Measurements from ENCODE around the gene RAB25.

The RAB25 gene

GRCh38 chr1:156080241-156080862, 19.4 kb downstream of the RAB25 start:
- H3K4me3 ChIP-seq (ENCODE audit: low read depth, low read length), result peak overlapping the region; percentile 88
- H3K9me3 ChIP-seq (ENCODE audit: control insufficient read depth, insufficient read depth, low read length), result no peaks in the 10 kb centered on the region
- peak overlapping the region; percentile 51; the same call in 1 of the 2 replicates for H3K9ac ChIP-seq (ENCODE audit: low read depth, low read length)
- peaks cover 30% of the 10 kb centered on the region for H3K36me3 ChIP-seq (ENCODE audit: control insufficient read depth, insufficient read depth, low read length)
- no peaks in the 10 kb centered on the region for H3K27me3 ChIP-seq (ENCODE audit: control insufficient read depth, insufficient read depth, low read length)
- H3K4me1 ChIP-seq (ENCODE audit: control insufficient read depth, insufficient read depth, low read length), result peaks cover 52% of the 10 kb centered on the region
- H3K27ac ChIP-seq (ENCODE audit: low read depth, low read length), result peak overlapping the region; percentile 98

GRCh38 chr1:156080863-156081179, 19.9 kb downstream of the RAB25 start:
- H3K36me3 ChIP-seq (ENCODE audit: control insufficient read depth, insufficient read depth, low read length), result peaks cover 27% of the 10 kb centered on the region
- no peaks in the 10 kb centered on the region for H3K27me3 ChIP-seq (ENCODE audit: control insufficient read depth, insufficient read depth, low read length)
- peak overlapping the region; percentile 98 for H3K27ac ChIP-seq (ENCODE audit: low read depth, low read length)
- no peaks in the 10 kb centered on the region for H3K9me3 ChIP-seq (ENCODE audit: control insufficient read depth, insufficient read depth, low read length)
- peaks cover 48% of the 10 kb centered on the region for H3K4me1 ChIP-seq (ENCODE audit: control insufficient read depth, insufficient read depth, low read length)
- peak overlapping the region; percentile 88 for H3K4me3 ChIP-seq (ENCODE audit: low read depth, low read length)
- peak overlapping the region; percentile 81 for H3K9ac ChIP-seq (ENCODE audit: low read depth, low read length)

GRCh38 chr1:156081180-156081916, 20.4 kb downstream of the RAB25 start:
- Histone ChIP-seq H3K4me3 (ENCODE audit: low read depth, low read length) (peak overlapping the region; percentile 88), H3K9ac (ENCODE audit: low read depth, low read length) (peak overlapping the region; percentile 81), H3K4me1 (ENCODE audit: control insufficient read depth, insufficient read depth, low read length) (peaks cover 46% of the 10 kb centered on the region), H3K27ac (ENCODE audit: low read depth, low read length) (peak overlapping the region; percentile 98), H3K36me3 (ENCODE audit: control insufficient read depth, insufficient read depth, low read length) (peaks cover 22% of the 10 kb centered on the region), H3K27me3 (ENCODE audit: control insufficient read depth, insufficient read depth, low read length) (no peaks in the 10 kb centered on the region), H3K9me3 (ENCODE audit: control insufficient read depth, insufficient read depth, low read length) (no peaks in the 10 kb centered on the region)

GRCh38 chr1:156081917-156082308, 21.0 kb downstream of the RAB25 start:
- Histone ChIP-seq H3K4me3 (ENCODE audit: low read depth, low read length) (peak overlapping the region; percentile 88), H3K27me3 (ENCODE audit: control insufficient read depth, insufficient read depth, low read length) (no peaks in the 10 kb centered on the region), H3K4me1 (ENCODE audit: control insufficient read depth, insufficient read depth, low read length) (peaks cover 43% of the 10 kb centered on the region), H3K27ac (ENCODE audit: low read depth, low read length) (peak overlapping the region; percentile 98), H3K9ac (ENCODE audit: low read depth, low read length) (peak overlapping the region; percentile 75), H3K36me3 (ENCODE audit: control insufficient read depth, insufficient read depth, low read length) (peaks cover 17% of the 10 kb centered on the region), H3K9me3 (ENCODE audit: control insufficient read depth, insufficient read depth, low read length) (no peaks in the 10 kb centered on the region)

- peaks cover 11% of the 10 kb centered on the region for H3K36me3 ChIP-seq (ENCODE audit: control insufficient read depth, insufficient read depth, low read length)
- peak within 1 kb of the TSS; percentile 81 for H3K9ac ChIP-seq (ENCODE audit: low read depth, low read length)
- H3K9me3 ChIP-seq (ENCODE audit: control insufficient read depth, insufficient read depth, low read length), result no peaks in the 10 kb centered on the region
- no peaks in the 10 kb centered on the region for H3K27me3 ChIP-seq (ENCODE audit: control insufficient read depth, insufficient read depth, low read length)
- peak within 1 kb of the TSS; percentile 98 for H3K27ac ChIP-seq (ENCODE audit: low read depth, low read length)
- peaks cover 37% of the 10 kb centered on the region for H3K4me1 ChIP-seq (ENCODE audit: control insufficient read depth, insufficient read depth, low read length)
- peak within 1 kb of the TSS; percentile 88 for H3K4me3 ChIP-seq (ENCODE audit: low read depth, low read length)
Measured at GRCh38 chr1:156082309-156083091, 21.5 kb downstream of the RAB25 start, which contains the start of gene MEX3A. MEX3A (minus strand) TSS chr1:156082465; CDS start chr1:156081998, 467 bp downstream.

- Histone ChIP-seq H3K27me3 (ENCODE audit: control insufficient read depth, insufficient read depth, low read length) (no peaks in the 10 kb centered on the region), H3K9me3 (ENCODE audit: control insufficient read depth, insufficient read depth, low read length) (no peaks in the 10 kb centered on the region), H3K4me3 (ENCODE audit: low read depth, low read length) (peak overlapping the region; percentile 88), H3K36me3 (ENCODE audit: control insufficient read depth, insufficient read depth, low read length) (peaks cover 8% of the 10 kb centered on the region), H3K27ac (ENCODE audit: low read depth, low read length) (peak overlapping the region; percentile 78), H3K9ac (ENCODE audit: low read depth, low read length) (no peak overlapping the region), H3K4me1 (ENCODE audit: control insufficient read depth, insufficient read depth, low read length) (peaks cover 23% of the 10 kb centered on the region)
Measured at GRCh38 chr1:156083800-156084790, 23.1 kb downstream of the RAB25 start.

GRCh38 chr1:156086256-156086662, 25.3 kb downstream of the RAB25 start:
- no peaks in the 10 kb centered on the region for H3K9me3 ChIP-seq (ENCODE audit: control insufficient read depth, insufficient read depth, low read length)
- H3K27ac ChIP-seq (ENCODE audit: low read depth, low read length), result peak overlapping the region; percentile 51
- peaks cover 21% of the 10 kb centered on the region for H3K4me1 ChIP-seq (ENCODE audit: control insufficient read depth, insufficient read depth, low read length)
- no peak overlapping the region for H3K4me3 ChIP-seq (ENCODE audit: low read depth, low read length)
- no peak overlapping the region for H3K9ac ChIP-seq (ENCODE audit: low read depth, low read length)
- no peaks in the 10 kb centered on the region for H3K27me3 ChIP-seq (ENCODE audit: control insufficient read depth, insufficient read depth, low read length)
- 0 out of 2 replicates have a peak, but pooled peaks cover 2% of the 10 kb centered on the region for H3K36me3 ChIP-seq (ENCODE audit: control insufficient read depth, insufficient read depth, low read length)

GRCh38 chr1:156089704-156090103, 28.7 kb downstream of the RAB25 start:
- H3K9me3 ChIP-seq (ENCODE audit: control insufficient read depth, insufficient read depth, low read length), result no peaks in the 10 kb centered on the region
- no peak overlapping the region for H3K27ac ChIP-seq (ENCODE audit: low read depth, low read length)
- no peak overlapping the region for H3K4me3 ChIP-seq (ENCODE audit: low read depth, low read length)
- H3K4me1 ChIP-seq (ENCODE audit: control insufficient read depth, insufficient read depth, low read length), result peaks cover 16% of the 10 kb centered on the region
- H3K27me3 ChIP-seq (ENCODE audit: control insufficient read depth, insufficient read depth, low read length), result no peaks in the 10 kb centered on the region
- H3K36me3 ChIP-seq (ENCODE audit: control insufficient read depth, insufficient read depth, low read length), result peaks cover 14% of the 10 kb centered on the region
- H3K9ac ChIP-seq (ENCODE audit: low read depth, low read length), result no peak overlapping the region

- H3K9ac ChIP-seq (ENCODE audit: low read depth, low read length), result no peak overlapping the region
- H3K4me3 ChIP-seq (ENCODE audit: low read depth, low read length), result no peak overlapping the region
- no peaks in the 10 kb centered on the region for H3K27me3 ChIP-seq (ENCODE audit: control insufficient read depth, insufficient read depth, low read length)
- H3K27ac ChIP-seq (ENCODE audit: low read depth, low read length), result no peak overlapping the region
- peaks cover 11% of the 10 kb centered on the region; the same call in 1 of the 2 replicates for H3K4me1 ChIP-seq (ENCODE audit: control insufficient read depth, insufficient read depth, low read length)
- H3K9me3 ChIP-seq (ENCODE audit: control insufficient read depth, insufficient read depth, low read length), result no peaks in the 10 kb centered on the region
- peaks cover 13% of the 10 kb centered on the region for H3K36me3 ChIP-seq (ENCODE audit: control insufficient read depth, insufficient read depth, low read length)
Measured at GRCh38 chr1:156090138-156090839, 29.3 kb downstream of the RAB25 start.

GRCh38 chr1:156090840-156091188, 29.9 kb downstream of the RAB25 start:
- H3K36me3 ChIP-seq (ENCODE audit: control insufficient read depth, insufficient read depth, low read length), result peaks cover 11% of the 10 kb centered on the region
- H3K4me1 ChIP-seq (ENCODE audit: control insufficient read depth, insufficient read depth, low read length), result peaks cover 11% of the 10 kb centered on the region; the same call in 1 of the 2 replicates
- H3K27ac ChIP-seq (ENCODE audit: low read depth, low read length), result peak overlapping the region; percentile 48
- no peak overlapping the region for H3K4me3 ChIP-seq (ENCODE audit: low read depth, low read length)
- no peaks in the 10 kb centered on the region for H3K27me3 ChIP-seq (ENCODE audit: control insufficient read depth, insufficient read depth, low read length)
- no peak overlapping the region for H3K9ac ChIP-seq (ENCODE audit: low read depth, low read length)
- no peaks in the 10 kb centered on the region for H3K9me3 ChIP-seq (ENCODE audit: control insufficient read depth, insufficient read depth, low read length)
